RWPE1 (cell line): ENCODE measurements around the gene ZDHHC3.

Experiments
- CTCF ChIA-PET: fragments of 350-600 bp; sonication (Branson Sonifier 250); formaldehyde crosslinking; extraction: SDS; loops from one replicate; lab custom pipeline; 2021; lab: Yijun Ruan, JAX
- POLR2A ChIA-PET: fragments of 400-600 bp; formaldehyde crosslinking; extraction: SDS; loops from one replicate; lab custom pipeline; 2020; ENCODE audit warnings: antibody characterized with exemption; ENCODE audit not compliant: low non-redundant PET; lab: Yijun Ruan, JAX
- DNase-seq: peaks from one replicate; pipeline ENCODE4 v3.0.0; 2012; ENCODE audit warnings: low spot score
- H3K27ac ChIP-seq: fragments of 450-650 bp; 2 replicates; pipeline ENCODE4 v1.5.1; 2017
- CTCF ChIP-seq: fragments of 450-650 bp; conservative IDR thresholded peaks from 2 replicates; pipeline ENCODE4 v1.5.1; 2017; ENCODE audit warnings: low read depth, mild to moderate bottlenecking

ZDHHC3 gene

GRCh38 chr3:45000823-45001222 is 24.8 kb upstream of the ZDHHC3 start:
- no peak for DNase-seq
- TF ChIP-seq CTCF = no peak
- POLR2A ChIA-PET = no interaction called here
- CTCF ChIA-PET = interaction anchor here (1.0 kb wide), 1 partner anchor 10 kb away, joined by 3 read pairs; no protein-coding TSS in a partner anchor
- no peak overlapping the region for H3K27ac ChIP-seq

GRCh38 chr3:44999782-45000181 is 23.8 kb upstream of the ZDHHC3 start:
- CTCF ChIA-PET = no interaction called here
- no peak for TF ChIP-seq CTCF
- H3K27ac ChIP-seq = no peak overlapping the region

GRCh38 chr3:44996556-44996969 is 20.6 kb upstream of the ZDHHC3 start:
- CTCF ChIA-PET = no interaction called here
- no peak overlapping the region for H3K27ac ChIP-seq
- POLR2A ChIA-PET = no interaction called here
- DNase-seq = no peak
- TF ChIP-seq CTCF = no peak

More at GRCh38 chr3:44999782-45000181, 23.8 kb upstream of the ZDHHC3 start:
- POLR2A ChIA-PET = no interaction called here
- DNase-seq = no peak

- POLR2A ChIA-PET = no interaction called here
Observed at GRCh38 chr3:44995142-44995770, 19.3 kb upstream of the ZDHHC3 start.

GRCh38 chr3:44993471-44994205 is 17.7 kb upstream of the ZDHHC3 start:
- ChIA-PET CTCF (interaction anchor here (0.6 to 1.5 kb wide), 6 partner anchors 9 to 528 kb away, joined by 3 to 6 read pairs (median 4); partner anchors contain the start of gene EXOSC7), POLR2A (interaction anchor here (0.6 kb wide), 1 partner anchor 232 kb away, joined by 6 read pairs; the partner anchor contains the start of genes KIAA1143 and KIF15)
- peak; percentile 90 for DNase-seq
- H3K27ac ChIP-seq = peak overlapping the region; percentile 73
- TF ChIP-seq CTCF = no peak

More at GRCh38 chr3:44995142-44995770, 19.3 kb upstream of the ZDHHC3 start:
- CTCF ChIA-PET = interaction anchor here (0.7 kb wide), 1 partner anchor 692 kb away, joined by 3 read pairs; no protein-coding TSS in a partner anchor
- TF ChIP-seq CTCF = no peak
- no peak for DNase-seq
- H3K27ac ChIP-seq = peak overlapping the region; percentile 44
